ENCODE data around the gene SLC1A2. TPM values are rescaled to one million over a fixed set of nuclear protein-coding genes. Genes with fewer than 3 reads are reported as not detected.

The SLC1A2 gene
- total RNA-seq, 2 donors from 2014 or later = 0.63 to 2.5 TPM

- no peak for TF ChIP-seq CTCF (IDR thresholded peaks at IDR 0.05)
These were observed 59.3 kb downstream of the SLC1A2 start for GRCh38 chr11:35360055-35360530.

GRCh38 chr11:35359321-35360054 lies 59.9 kb downstream of the SLC1A2 start:
- no peak for TF ChIP-seq CTCF (IDR thresholded peaks at IDR 0.05)
- Histone ChIP-seq H3K27me3 (no peaks in the 10 kb centered on the region), H3K4me3 (no peak overlapping the region), H3K36me3 (no peaks in the 10 kb centered on the region), H3K4me1 (peaks cover 0 to 32% of the 10 kb centered on the region in 2 donors), H3K9me3 (no peaks in the 10 kb centered on the region), H3K27ac (peak overlapping the region; percentile 9 to 15)
- no peak for DNase-seq (ENCODE audit: low spot score)

More at GRCh38 chr11:35360055-35360530, 59.3 kb downstream of the SLC1A2 start:
- H3K36me3 ChIP-seq = no peaks in the 10 kb centered on the region
- H3K9me3 ChIP-seq = no peaks in the 10 kb centered on the region
- H3K27me3 ChIP-seq = no peaks in the 10 kb centered on the region
- no peak overlapping the region for H3K4me3 ChIP-seq
- DNase-seq (ENCODE audit: low spot score) = no peak
- H3K27ac ChIP-seq = peak overlapping the region; percentile 9 to 15
- H3K4me1 ChIP-seq = peaks cover 0 to 35% of the 10 kb centered on the region in 2 donors

- no peaks in the 10 kb centered on the region for H3K9me3 ChIP-seq
- peaks cover 0 to 21% of the 10 kb centered on the region in 2 donors for H3K4me1 ChIP-seq
- no peaks in the 10 kb centered on the region for H3K36me3 ChIP-seq
- H3K27ac ChIP-seq = no peak overlapping the region
- H3K27me3 ChIP-seq = no peaks in the 10 kb centered on the region
- no peak for TF ChIP-seq CTCF (IDR thresholded peaks at IDR 0.05)
- no peak overlapping the region for H3K4me3 ChIP-seq
- DNase-seq (ENCODE audit: low spot score) = no peak
These were observed 61.0 kb downstream of the SLC1A2 start for GRCh38 chr11:35358391-35358790.

GRCh38 chr11:35357923-35358322 lies 61.4 kb downstream of the SLC1A2 start:
- H3K9me3 ChIP-seq = no peaks in the 10 kb centered on the region
- H3K27me3 ChIP-seq = no peaks in the 10 kb centered on the region
- no peak overlapping the region for H3K4me3 ChIP-seq
- H3K27ac ChIP-seq = no peak overlapping the region
- DNase-seq (ENCODE audit: low spot score) = peak; percentile 26
- H3K4me1 ChIP-seq = peaks cover 0 to 17% of the 10 kb centered on the region in 2 donors
- no peaks in the 10 kb centered on the region for H3K36me3 ChIP-seq
- TF ChIP-seq CTCF (IDR thresholded peaks at IDR 0.05) = no peak

GRCh38 chr11:35355102-35355749 lies 64.1 kb downstream of the SLC1A2 start:
- no peak for DNase-seq (ENCODE audit: low spot score)
- H3K36me3 ChIP-seq = no peaks in the 10 kb centered on the region
- no peak overlapping the region for H3K27ac ChIP-seq
- no peak overlapping the region for H3K4me3 ChIP-seq
- peaks cover 0 to 28% of the 10 kb centered on the region in 2 donors for H3K4me1 ChIP-seq
- no peaks in the 10 kb centered on the region for H3K27me3 ChIP-seq
- H3K9me3 ChIP-seq = no peaks in the 10 kb centered on the region
- TF ChIP-seq CTCF (IDR thresholded peaks at IDR 0.05) = no peak
